Thyroid gland (tissue), 4 donors: ENCODE results near the gene ST7.

ENCODE experiments used
- POLR2A ChIP-seq, 2 donors: fragments of 450-650 bp; IDR thresholded peaks; one replicate each; pipeline ENCODE4 v1.6.1; 2017; ENCODE audit warnings: antibody characterized with exemption in 2 of 2, mild to moderate bottlenecking in 2 of 2, moderate library complexity in 1 of 2
- TF ChIP-seq, protein P1 (sequence below), 6 experiments: fragments of 200-600 bp in 3 of 6; fragments of 450-650 bp in 3 of 6; sonication (generic) in 3 of 6; IDR thresholded peaks; one replicate each; pipeline ENCODE4 v1.5.1; 2016 to 2019; ENCODE audit warnings: antibody characterized with exemption in 6 of 6, mild to moderate bottlenecking in 2 of 6, inconsistent platforms in 1 of 6, moderate library complexity in 1 of 6

DNA sequence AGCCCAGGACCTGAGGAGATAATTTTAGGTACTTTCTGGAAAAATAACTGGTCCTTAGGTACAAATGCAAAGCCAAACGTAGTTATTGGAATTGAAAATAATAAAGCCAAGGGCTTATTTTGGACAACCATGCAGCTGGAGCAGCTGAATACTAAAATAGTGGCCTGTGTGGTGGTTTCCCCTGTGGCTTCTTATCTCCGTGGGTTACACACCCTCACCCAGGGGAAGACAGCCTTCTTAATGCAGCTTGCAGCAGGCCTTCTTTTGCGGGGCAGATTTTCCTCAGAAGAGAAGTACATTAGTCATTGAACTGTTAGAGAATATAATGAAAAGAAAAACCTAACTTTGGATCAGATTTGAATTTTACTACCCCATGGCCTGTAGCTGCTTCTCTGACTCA, 133.5 kb downstream of the ST7 start:
- TF ChIP-seq, protein P1, sequence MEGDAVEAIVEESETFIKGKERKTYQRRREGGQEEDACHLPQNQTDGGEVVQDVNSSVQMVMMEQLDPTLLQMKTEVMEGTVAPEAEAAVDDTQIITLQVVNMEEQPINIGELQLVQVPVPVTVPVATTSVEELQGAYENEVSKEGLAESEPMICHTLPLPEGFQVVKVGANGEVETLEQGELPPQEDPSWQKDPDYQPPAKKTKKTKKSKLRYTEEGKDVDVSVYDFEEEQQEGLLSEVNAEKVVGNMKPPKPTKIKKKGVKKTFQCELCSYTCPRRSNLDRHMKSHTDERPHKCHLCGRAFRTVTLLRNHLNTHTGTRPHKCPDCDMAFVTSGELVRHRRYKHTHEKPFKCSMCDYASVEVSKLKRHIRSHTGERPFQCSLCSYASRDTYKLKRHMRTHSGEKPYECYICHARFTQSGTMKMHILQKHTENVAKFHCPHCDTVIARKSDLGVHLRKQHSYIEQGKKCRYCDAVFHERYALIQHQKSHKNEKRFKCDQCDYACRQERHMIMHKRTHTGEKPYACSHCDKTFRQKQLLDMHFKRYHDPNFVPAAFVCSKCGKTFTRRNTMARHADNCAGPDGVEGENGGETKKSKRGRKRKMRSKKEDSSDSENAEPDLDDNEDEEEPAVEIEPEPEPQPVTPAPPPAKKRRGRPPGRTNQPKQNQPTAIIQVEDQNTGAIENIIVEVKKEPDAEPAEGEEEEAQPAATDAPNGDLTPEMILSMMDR (IDR thresholded peaks at IDR 0.05) = no peak
- TF ChIP-seq POLR2A (IDR thresholded peaks at IDR 0.05) = no peak
